OCI-LY7 (cell line): ENCODE data around the gene ARHGEF11.

ENCODE experiments used
- EZH2phosphoT487 ChIP-seq: fragments of 200-600 bp; sonication (generic); IDR thresholded peaks from 2 replicates; pipeline ENCODE4 v1.6.1; 2018; ENCODE audit warnings: low read depth, borderline replicate concordance, mild to moderate bottlenecking, mixed run types, antibody characterized with exemption, low read length, moderate library complexity, mixed read lengths
- TF ChIP-seq, protein P1 (sequence below): fragments of 200-600 bp; sonication (generic); conservative IDR thresholded peaks from 2 replicates; pipeline ENCODE4 v1.5.1; 2014; ENCODE audit warnings: mild to moderate bottlenecking, antibody characterized with exemption, low read length, moderate library complexity, mixed read lengths

DNA sequence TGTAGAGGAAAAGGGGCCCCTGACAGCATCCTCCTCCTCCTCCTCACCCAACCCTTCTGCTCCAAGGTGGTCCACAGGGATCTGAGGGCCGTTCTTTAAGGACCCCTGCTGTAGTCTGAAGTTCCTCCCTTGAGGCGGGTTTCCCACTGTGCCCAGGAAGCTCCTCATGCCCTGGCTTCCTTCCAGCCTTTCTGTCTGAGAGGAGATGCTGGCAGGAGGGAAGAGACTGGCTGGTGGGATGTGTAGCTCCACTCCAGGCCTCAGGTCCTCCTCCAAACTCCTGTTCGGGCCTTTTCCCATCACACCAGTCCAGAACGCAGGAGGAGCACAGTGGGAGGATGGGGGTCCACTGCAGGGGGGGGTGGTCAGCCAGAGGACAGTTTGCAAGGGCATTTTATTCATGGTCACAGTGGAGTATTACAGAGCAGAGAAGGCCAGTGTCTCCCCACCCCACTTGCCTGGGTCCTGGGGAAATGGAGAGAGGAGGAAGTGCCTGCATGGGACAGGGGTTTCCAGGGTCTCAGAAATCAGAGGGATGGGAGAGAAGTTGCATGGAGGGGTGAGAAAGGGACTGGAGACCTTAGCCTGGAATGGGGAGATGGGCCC lies 46.2 kb upstream of the ARHGEF11 start:
- TF ChIP-seq, protein P1, sequence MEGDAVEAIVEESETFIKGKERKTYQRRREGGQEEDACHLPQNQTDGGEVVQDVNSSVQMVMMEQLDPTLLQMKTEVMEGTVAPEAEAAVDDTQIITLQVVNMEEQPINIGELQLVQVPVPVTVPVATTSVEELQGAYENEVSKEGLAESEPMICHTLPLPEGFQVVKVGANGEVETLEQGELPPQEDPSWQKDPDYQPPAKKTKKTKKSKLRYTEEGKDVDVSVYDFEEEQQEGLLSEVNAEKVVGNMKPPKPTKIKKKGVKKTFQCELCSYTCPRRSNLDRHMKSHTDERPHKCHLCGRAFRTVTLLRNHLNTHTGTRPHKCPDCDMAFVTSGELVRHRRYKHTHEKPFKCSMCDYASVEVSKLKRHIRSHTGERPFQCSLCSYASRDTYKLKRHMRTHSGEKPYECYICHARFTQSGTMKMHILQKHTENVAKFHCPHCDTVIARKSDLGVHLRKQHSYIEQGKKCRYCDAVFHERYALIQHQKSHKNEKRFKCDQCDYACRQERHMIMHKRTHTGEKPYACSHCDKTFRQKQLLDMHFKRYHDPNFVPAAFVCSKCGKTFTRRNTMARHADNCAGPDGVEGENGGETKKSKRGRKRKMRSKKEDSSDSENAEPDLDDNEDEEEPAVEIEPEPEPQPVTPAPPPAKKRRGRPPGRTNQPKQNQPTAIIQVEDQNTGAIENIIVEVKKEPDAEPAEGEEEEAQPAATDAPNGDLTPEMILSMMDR = no peak
- TF ChIP-seq EZH2phosphoT487 = no peak
